ENCODE data around the gene DNALI1.

DNA sequence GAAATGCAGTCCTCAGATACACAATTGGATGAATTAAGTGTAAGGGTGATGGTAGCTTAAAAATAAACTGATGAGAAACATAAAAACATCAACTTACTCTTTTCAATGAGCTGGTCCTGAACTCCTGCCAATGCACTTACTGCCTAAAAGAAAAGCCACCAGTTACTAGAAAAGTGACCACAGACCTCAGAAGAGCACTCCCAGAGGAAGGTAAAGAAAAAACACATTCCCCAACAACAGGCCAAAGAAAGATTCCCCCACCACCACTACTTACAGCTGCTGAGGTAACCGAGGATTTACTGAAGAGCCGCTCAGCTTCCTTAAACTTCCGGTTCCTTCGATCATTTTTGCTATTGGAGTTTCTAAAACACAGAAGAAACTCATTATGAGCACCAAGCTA is 47.6 kb upstream of the DNALI1 start:
- no peak for TF ChIP-seq EZH2phosphoT487 (IDR thresholded peaks at IDR 0.05; ENCODE audit: insufficient read depth, low read depth)
- TF ChIP-seq EZH2 (IDR thresholded peaks at IDR 0.05; ENCODE audit: insufficient read depth, poor library complexity, severe bottlenecking) = no peak

Measured in GM23248 (cell line).